Natural killer cell treated with Interleukin-12 subunit alpha and Interleukin-12 subunit beta and Interleukin-15 and Interleukin-18, amount 100 ng/mL, for 72 hours (primary cell): Measurements from ENCODE around the gene AP2B1. TPM values are rescaled to one million over a fixed set of nuclear protein-coding genes. Genes with fewer than 3 reads are reported as not detected.

Experiments
- ATAC-seq, 2 donors: fragments of 150-1000 bp; cut with Tn5 transposase in 1 of 2; sonication (Bioruptor Pico), chemical (Tn5 transposase) in 1 of 2; 2 replicates each; pipeline ENCODE4 v1.10.0; 2021
- DNase-seq: peaks from one replicate; pipeline ENCODE4 v3.0.0; 2022; ENCODE audit warnings: low spot score
- H3K27ac Mint-ChIP-seq, 2 donors: 1 replicate in 1 of 2; 2 replicates in 1 of 2; pipeline ENCODE4 v1.8.0; 2022; ENCODE audit warnings: mixed read lengths in 2 of 2, mild to moderate bottlenecking in 1 of 2, moderate library complexity in 1 of 2
- H3K27me3 Mint-ChIP-seq, 2 donors: 1 replicate in 1 of 2; 2 replicates in 1 of 2; pipeline ENCODE4 v1.8.0; 2022; ENCODE audit warnings: mixed read lengths in 2 of 2
- H3K36me3 Mint-ChIP-seq: one replicate; pipeline ENCODE4 v1.8.0; 2022; ENCODE audit warnings: mixed read lengths
- H3K4me1 Mint-ChIP-seq, 2 donors: 1 replicate in 1 of 2; 2 replicates in 1 of 2; pipeline ENCODE4 v1.8.0; 2022; ENCODE audit warnings: low read depth in 2 of 2, mixed read lengths in 2 of 2, mild to moderate bottlenecking in 1 of 2
- H3K4me3 Mint-ChIP-seq: one replicate; pipeline ENCODE4 v1.8.0; 2022; ENCODE audit warnings: mixed read lengths
- H3K9me3 Mint-ChIP-seq: 2 replicates; pipeline ENCODE4 v1.8.0; 2022; ENCODE audit warnings: mixed read lengths
- total RNA-seq, 2 donors: library from RNA; stranded (reverse); gene quantifications; one replicate each; pipeline ENCODE4 v1.2.3, GENCODE V29; 2022

The AP2B1 gene
- total RNA-seq, 2 donors from 2014 or later, result 158 to 171 TPM

DNA sequence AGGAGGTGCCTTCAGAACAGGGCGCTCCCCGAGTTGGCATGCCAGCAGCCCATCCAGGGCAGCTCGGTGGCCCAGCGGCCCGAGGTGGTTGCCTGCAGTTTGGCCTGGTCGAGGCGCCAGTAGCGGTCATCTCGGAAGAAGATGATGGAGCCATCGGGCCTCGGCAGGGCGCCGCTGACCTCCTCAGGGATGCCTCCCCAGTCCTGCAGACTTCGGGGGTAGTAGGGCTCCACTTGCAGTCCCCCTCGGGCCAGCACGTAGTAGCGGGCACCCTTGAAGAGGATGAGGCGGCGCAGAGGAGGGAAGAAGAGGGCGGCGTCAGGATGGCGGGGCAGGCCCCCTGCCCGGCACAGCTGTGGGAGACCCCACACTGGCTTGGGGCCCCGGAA lies 179.4 kb downstream of the AP2B1 start:
- no peaks in the 10 kb centered on the region for H3K9me3 Mint-ChIP-seq
- no peak for ATAC-seq
- no peaks in the 10 kb centered on the region for H3K36me3 Mint-ChIP-seq
- no peak overlapping the region for H3K4me3 Mint-ChIP-seq
- H3K4me1 Mint-ChIP-seq, result peaks cover 6% of the 10 kb centered on the region in 2 donors
- H3K27me3 Mint-ChIP-seq, result no peaks in the 10 kb centered on the region
- DNase-seq, result no peak
- H3K27ac Mint-ChIP-seq, result no peak overlapping the region

DNA sequence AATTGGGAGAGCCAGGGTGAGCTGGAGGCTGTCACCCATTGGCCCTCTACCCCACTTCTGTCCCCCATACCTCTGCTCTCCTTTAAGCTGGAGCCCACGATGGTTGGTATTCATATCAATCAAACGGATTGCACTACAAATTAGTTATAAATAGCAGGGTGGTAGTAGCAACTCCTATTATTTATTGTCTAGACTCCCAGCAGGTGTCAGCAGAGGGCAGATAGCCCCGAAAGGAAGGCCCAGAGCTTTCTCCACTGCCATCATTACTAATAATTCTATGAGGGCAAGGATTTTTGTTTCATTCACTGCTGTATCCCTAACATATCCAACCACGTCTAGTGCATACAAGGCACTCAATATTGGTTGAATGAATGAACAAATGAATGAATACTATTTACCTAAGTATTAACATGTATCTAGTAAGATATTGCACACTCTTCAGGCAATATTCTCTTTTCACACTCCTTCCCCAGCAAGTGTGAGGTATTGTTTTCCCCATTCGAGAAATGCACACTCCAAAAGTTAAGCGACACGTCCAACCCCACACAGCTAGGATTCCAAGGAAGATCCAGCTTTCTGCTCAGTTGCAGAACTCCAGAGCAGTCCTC lies 179.9 kb downstream of the AP2B1 start:
- no peaks in the 10 kb centered on the region for H3K9me3 Mint-ChIP-seq
- ATAC-seq, result no peak

DNA sequence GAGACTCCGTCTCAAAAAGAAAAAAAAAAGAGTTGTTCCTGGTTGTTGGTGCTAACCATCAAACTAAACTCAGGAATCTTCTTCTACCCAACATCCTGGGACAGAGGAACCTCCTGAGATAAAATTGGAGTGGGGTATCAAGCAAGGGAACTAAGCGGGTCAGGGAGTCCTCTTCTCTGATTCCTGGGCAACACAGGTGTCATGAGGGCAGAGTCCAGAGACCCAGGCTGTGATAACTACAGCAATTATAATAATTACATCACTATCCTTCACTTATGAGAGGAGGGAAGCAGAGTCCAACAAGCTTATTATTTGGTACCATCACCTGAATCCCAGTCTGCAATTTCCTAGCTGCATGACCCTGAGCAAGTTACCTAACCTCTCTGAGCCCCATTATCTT lies 181.7 kb downstream of the AP2B1 start:
- ATAC-seq, result no peak

More for the DNA sequence above, 179.9 kb downstream of the AP2B1 start:
- DNase-seq, result no peak
- Mint-ChIP-seq H3K4me3 (no peak overlapping the region), H3K27me3 (peaks cover 0 to 2% of the 10 kb centered on the region in 2 donors), H3K36me3 (no peaks in the 10 kb centered on the region), H3K4me1 (peaks cover 6% of the 10 kb centered on the region in 2 donors), H3K27ac (no peak overlapping the region)

DNA sequence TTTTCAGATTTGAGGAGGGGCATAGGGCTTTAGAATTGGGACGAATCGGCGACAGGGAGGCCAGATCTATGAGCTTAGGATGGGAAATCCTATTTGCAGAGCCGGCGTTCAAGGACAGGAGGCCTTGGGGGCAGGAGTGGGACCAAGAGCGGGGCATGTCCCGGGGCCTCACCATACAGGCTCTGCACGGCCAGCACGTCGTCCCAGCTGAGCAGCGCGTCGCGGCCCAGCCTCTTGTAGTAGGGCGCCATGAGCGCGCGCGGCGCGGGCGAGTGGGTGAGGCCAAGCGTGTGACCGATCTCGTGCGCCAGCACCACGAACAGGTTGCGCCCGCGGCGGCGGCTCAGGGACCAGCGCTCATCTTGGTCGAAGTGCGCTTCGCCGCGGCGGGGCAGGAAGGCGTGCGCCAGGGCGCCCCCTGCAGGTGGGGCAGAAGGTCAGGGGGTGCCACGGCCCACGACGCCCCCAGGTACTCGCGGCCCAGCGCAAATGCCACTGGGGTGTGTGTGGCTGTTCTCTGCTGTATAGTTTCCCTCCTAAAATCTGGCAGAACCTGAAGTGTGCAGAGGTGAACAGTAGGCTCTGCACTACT lies 182.9 kb downstream of the AP2B1 start:
- Mint-ChIP-seq H3K4me3 (no peak overlapping the region), H3K9me3 (no peaks in the 10 kb centered on the region), H3K27me3 (peaks cover 7% of the 10 kb centered on the region in 2 donors), H3K36me3 (no peaks in the 10 kb centered on the region), H3K27ac (no peak overlapping the region), H3K4me1 (peaks cover 0 to under 1% of the 10 kb centered on the region in 2 donors)
- ATAC-seq, result no peak
- DNase-seq, result peak; percentile 58

More for the DNA sequence above, 181.7 kb downstream of the AP2B1 start:
- DNase-seq, result no peak
- H3K36me3 Mint-ChIP-seq, result no peaks in the 10 kb centered on the region
- no peak overlapping the region for H3K27ac Mint-ChIP-seq
- H3K27me3 Mint-ChIP-seq, result peaks cover 7% of the 10 kb centered on the region in 2 donors
- peaks cover 6% of the 10 kb centered on the region in 2 donors for H3K4me1 Mint-ChIP-seq
- no peak overlapping the region for H3K4me3 Mint-ChIP-seq
- H3K9me3 Mint-ChIP-seq, result no peaks in the 10 kb centered on the region

DNA sequence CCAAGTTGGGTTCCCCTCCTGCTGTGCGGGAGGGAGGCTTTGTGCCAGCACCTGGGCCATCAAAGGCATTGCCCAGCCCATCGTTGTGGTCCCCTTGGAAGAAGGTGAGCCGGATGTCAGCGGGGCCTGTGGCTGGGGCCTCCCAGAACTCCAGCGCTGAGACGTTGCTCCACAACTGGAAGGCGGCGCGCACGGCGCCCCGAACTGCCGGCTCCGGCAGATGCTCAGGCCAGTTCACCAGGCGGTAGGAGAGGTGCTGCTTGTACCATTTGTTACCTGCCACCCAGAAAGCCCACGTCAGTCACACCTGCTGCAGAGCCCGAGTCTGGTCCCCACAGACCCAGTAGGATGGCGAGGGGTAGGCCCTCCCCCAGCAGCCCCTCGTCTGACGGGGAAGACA lies 186.0 kb downstream of the AP2B1 start:
- H3K27ac Mint-ChIP-seq, result no peak overlapping the region
- no peak overlapping the region for H3K4me3 Mint-ChIP-seq
- no peaks in the 10 kb centered on the region for H3K36me3 Mint-ChIP-seq
- no peaks in the 10 kb centered on the region for H3K4me1 Mint-ChIP-seq
- DNase-seq (peak; percentile 38), ATAC-seq (peak in 1 of 2 donors; percentile 17)
- peaks cover 7 to 12% of the 10 kb centered on the region in 2 donors for H3K27me3 Mint-ChIP-seq
- no peaks in the 10 kb centered on the region for H3K9me3 Mint-ChIP-seq

DNA sequence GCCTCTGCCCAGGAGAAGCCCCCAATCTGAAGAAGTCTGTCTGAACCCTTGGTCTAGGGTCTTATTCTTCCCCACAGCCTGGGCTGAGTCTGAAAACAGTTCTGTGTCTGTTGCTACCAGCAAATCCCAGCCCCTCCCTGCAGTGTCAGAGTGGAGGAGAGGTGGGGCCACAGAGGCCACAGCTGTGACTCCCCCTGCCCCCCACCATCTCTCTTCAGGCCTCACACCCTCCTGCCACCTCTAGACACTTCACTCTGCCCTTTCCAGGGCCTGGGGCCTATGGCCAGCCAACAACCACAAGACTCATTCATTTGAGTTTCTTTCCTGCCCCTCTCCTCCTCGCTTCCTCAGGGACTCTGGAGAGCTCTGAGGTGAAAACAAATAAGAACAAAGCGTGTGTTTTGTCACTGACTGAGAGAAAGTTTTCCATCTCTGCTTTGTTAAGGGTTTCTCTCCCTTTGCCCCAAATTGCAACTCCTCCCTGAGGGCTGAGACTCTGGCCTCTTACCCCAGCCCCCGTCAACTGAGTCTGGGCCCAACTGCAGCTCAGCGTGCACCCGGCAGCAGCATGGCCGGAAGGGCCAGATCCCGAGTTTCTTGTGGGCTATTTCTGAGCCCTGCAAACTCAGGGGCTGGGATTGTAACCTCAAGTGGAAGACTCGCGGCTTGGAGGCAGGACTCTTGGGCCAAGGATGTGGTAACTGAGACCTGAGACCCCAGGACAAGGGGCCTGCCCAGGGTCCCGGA lies 186.7 kb downstream of the AP2B1 start:
- peaks cover 7 to 16% of the 10 kb centered on the region in 2 donors for H3K27me3 Mint-ChIP-seq
- no peaks in the 10 kb centered on the region for H3K9me3 Mint-ChIP-seq
- ATAC-seq, result peak in 1 of 2 donors; percentile 13
- no peaks in the 10 kb centered on the region for H3K36me3 Mint-ChIP-seq
- H3K4me3 Mint-ChIP-seq, result no peak overlapping the region
- DNase-seq, result peak; percentile 41
- no peaks in the 10 kb centered on the region for H3K4me1 Mint-ChIP-seq
- H3K27ac Mint-ChIP-seq, result no peak overlapping the region

DNA sequence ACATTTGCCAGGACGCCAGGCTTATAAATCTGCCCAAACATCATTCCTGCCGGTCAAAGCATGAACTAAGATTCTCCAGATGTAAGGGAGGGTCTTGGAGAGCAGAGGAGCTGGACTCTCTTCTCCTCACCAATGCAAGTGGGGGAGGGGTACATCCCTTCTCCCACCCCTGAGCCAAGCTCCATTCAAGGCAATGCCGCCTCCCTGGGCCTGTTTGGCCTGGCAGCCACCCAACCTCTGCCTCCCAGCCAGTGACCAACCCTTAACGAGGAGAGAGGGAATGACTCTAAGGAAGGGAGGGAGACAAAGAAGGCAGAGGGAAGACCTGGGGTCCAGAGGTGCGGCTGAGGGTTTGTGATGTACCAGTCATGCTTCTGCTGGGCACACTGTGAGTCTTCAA lies 187.4 kb downstream of the AP2B1 start:
- no peak overlapping the region for H3K4me3 Mint-ChIP-seq

DNA sequence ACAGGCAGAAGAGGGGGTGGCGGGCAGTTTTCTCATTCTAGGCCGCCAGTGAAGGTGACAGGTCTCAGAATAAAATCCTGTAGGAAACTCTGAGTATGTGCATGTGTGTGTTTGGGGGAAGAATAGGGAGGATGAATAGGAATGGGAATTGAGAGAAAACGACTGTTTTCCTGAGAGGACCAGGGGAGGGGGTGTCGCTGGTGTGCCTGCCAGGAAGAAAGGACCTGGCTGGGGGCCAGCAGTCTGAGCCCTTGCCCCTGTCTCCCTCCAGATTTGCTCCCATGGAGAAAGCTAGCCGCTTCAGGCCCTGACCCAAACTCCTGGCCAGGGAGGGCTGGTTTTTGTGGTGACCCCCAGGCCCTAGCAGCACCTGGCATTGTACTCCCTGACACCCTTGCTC lies 187.9 kb downstream of the AP2B1 start:
- no peak overlapping the region for H3K27ac Mint-ChIP-seq
- no peak for ATAC-seq
- H3K27me3 Mint-ChIP-seq, result peaks cover 7 to 16% of the 10 kb centered on the region in 2 donors
- no peaks in the 10 kb centered on the region for H3K4me1 Mint-ChIP-seq
- no peaks in the 10 kb centered on the region for H3K36me3 Mint-ChIP-seq
- H3K9me3 Mint-ChIP-seq, result no peaks in the 10 kb centered on the region
- H3K4me3 Mint-ChIP-seq, result no peak overlapping the region
- peak; percentile 10 for DNase-seq

More for the DNA sequence above, 187.4 kb downstream of the AP2B1 start:
- ATAC-seq (no peak), DNase-seq (peak; percentile 41)
- no peaks in the 10 kb centered on the region for H3K4me1 Mint-ChIP-seq
- peaks cover 7 to 16% of the 10 kb centered on the region in 2 donors for H3K27me3 Mint-ChIP-seq
- no peak overlapping the region for H3K27ac Mint-ChIP-seq
- H3K36me3 Mint-ChIP-seq, result no peaks in the 10 kb centered on the region
- no peaks in the 10 kb centered on the region for H3K9me3 Mint-ChIP-seq

DNA sequence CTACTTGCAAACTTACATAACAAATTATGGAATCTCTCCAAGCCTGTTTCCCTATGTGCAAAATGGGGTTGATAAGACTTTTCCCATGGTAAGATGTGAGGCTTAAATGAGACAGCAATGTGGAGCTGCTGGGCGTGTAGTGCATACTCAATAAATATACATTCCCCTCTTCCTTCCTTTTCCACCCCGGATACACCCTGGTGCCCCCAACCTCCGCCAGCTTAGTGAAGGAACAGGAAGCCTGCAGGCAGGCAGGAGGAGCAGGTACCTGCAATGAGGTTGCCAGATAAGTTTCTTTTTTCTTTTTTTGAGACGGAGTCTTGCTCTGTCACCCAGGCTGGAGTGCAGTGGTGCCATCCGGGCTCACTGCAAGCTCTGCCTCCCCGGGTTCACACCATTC lies 188.5 kb downstream of the AP2B1 start:
- H3K4me3 Mint-ChIP-seq, result no peak overlapping the region
- DNase-seq (no peak), ATAC-seq (no peak)
- no peaks in the 10 kb centered on the region for H3K36me3 Mint-ChIP-seq
- H3K27ac Mint-ChIP-seq, result no peak overlapping the region
- H3K9me3 Mint-ChIP-seq, result no peaks in the 10 kb centered on the region
- H3K27me3 Mint-ChIP-seq, result peaks cover 7 to 17% of the 10 kb centered on the region in 2 donors
- no peaks in the 10 kb centered on the region for H3K4me1 Mint-ChIP-seq

Other genes with a start within 250 kb of the AP2B1 start
- 100 to 1,000 TPM; 139 to 149 TPM for gene SLFN11, start 213.7 kb upstream of the AP2B1 start, total RNA-seq
- 10 to 100 TPM; 59.4 to 60.4 TPM for gene SLFN12, start 154.8 kb upstream of the AP2B1 start, total RNA-seq
- 100 to 1,000 TPM; 213 to 343 TPM for gene SLFN13, start 138.6 kb upstream of the AP2B1 start, total RNA-seq
- gene SLFN12L, start 49.6 kb upstream of the AP2B1 start, total RNA-seq, result 10 to 100 TPM; 40.2 to 83.7 TPM
- gene SLFN14, start 26.5 kb upstream of the AP2B1 start, total RNA-seq, result not detected
- 1 to 10 TPM; 3.5 to 4.5 TPM for gene PEX12, start 8.8 kb upstream of the AP2B1 start, total RNA-seq
- under 1 TPM in 1 of 2 donors, not detected in 1; 0.14 TPM for gene RASL10B, start 144.3 kb downstream of the AP2B1 start, total RNA-seq
- gene GAS2L2, start 165.9 kb downstream of the AP2B1 start, total RNA-seq, result not detected
- not detected for gene C17orf50, start 173.6 kb downstream of the AP2B1 start, total RNA-seq
- not detected for gene MMP28, start 208.3 kb downstream of the AP2B1 start, total RNA-seq
- gene TAF15, start 222.2 kb downstream of the AP2B1 start, total RNA-seq, result 100 to 1,000 TPM; 235 to 249 TPM